ENCODE measurements around the gene FAM3D.

Gene FAM3D

DNA sequence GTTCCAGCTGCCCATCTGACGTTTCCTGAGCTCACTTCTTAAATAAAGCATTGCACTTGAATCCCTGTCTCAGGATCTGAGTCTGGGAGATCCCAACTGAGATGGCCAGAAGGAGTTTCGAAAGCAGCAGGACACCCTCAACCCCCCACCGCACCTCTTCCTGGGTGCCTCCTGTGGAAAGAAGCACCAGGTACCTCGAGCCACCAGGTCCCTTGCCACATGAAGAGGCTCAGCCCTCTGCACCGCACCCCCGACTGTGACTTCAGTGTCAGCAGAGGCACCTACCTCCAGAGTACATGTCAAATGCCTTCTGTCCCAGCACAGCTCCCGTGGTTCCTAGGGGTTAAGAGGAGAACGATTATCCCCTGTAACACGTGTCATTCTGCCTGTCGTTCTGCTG, 26.7 kb downstream of the FAM3D start:
- POLR2A ChIA-PET, result no interaction called here
- TF ChIP-seq, protein P1, sequence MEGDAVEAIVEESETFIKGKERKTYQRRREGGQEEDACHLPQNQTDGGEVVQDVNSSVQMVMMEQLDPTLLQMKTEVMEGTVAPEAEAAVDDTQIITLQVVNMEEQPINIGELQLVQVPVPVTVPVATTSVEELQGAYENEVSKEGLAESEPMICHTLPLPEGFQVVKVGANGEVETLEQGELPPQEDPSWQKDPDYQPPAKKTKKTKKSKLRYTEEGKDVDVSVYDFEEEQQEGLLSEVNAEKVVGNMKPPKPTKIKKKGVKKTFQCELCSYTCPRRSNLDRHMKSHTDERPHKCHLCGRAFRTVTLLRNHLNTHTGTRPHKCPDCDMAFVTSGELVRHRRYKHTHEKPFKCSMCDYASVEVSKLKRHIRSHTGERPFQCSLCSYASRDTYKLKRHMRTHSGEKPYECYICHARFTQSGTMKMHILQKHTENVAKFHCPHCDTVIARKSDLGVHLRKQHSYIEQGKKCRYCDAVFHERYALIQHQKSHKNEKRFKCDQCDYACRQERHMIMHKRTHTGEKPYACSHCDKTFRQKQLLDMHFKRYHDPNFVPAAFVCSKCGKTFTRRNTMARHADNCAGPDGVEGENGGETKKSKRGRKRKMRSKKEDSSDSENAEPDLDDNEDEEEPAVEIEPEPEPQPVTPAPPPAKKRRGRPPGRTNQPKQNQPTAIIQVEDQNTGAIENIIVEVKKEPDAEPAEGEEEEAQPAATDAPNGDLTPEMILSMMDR (IDR thresholded peaks at IDR 0.05; ENCODE audit: control extremely low read depth, extremely low read depth, low read depth, missing control alignments), result no peak
- CTCF ChIA-PET, result interaction anchor here (1.3 to 20.1 kb wide), 10 partner anchors 11 to 674 kb away, joined by 3 to 384 read pairs (median 6); partner anchors contain the start of gene FAM107A

DNA sequence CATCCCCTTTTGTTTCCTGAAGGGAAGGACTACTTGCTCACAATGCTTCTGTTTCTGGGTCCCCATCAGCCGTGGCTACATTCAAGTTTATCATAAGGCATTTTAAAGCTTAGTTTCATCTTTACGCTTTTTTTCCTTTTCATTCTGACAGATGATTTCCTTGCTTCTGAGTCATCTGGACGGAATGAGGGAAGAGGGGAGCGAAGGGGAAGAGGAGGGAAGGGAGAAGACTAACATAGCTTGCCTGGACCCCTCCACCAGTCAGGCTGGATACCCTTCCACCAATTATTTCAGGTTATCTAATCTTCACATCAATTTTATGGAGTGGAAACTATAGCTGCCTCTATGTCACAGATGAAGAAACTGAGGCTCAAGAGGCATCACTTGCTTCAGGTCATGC, 27.6 kb downstream of the FAM3D start:
- TF ChIP-seq, protein P1 (IDR thresholded peaks at IDR 0.05; ENCODE audit: control extremely low read depth, extremely low read depth, low read depth, missing control alignments), result no peak
- ChIA-PET POLR2A (no interaction called here), CTCF (interaction anchor here (1.0 to 20.1 kb wide), 12 partner anchors 9 to 414 kb away, joined by 3 to 384 read pairs (median 4); partner anchors contain the start of gene FAM107A)
- no peak for DNase-seq (ENCODE audit: extremely low spot score)

More for the DNA sequence above, 26.7 kb downstream of the FAM3D start:
- DNase-seq (ENCODE audit: extremely low spot score), result no peak

DNA sequence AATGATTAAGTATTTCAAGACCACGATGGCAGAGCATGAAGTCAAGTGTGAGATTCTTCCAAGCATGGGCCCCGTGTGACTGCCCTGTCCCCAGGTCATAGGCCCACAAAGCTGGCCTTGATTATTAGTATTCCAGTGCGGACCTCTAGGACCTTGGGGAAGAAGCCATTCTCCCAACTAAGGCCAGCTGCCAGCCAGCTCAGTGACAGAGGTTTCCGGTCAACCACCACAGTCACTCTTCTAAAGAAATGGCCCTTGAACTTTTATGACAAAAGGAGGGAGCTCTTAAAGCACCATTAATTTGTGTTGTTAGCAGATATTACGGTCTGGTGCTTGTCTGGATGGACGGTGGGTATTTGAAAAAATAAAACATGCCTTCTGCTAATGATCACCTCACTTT, 28.0 kb downstream of the FAM3D start:
- POLR2A ChIA-PET, result no interaction called here
- DNase-seq (ENCODE audit: extremely low spot score), result no peak
- CTCF ChIA-PET, result interaction anchor here (1.0 to 20.1 kb wide), 10 partner anchors 10 to 415 kb away, joined by 3 to 384 read pairs (median 4); partner anchors contain the start of gene FAM107A
- TF ChIP-seq, protein P1 (IDR thresholded peaks at IDR 0.05; ENCODE audit: control extremely low read depth, extremely low read depth, low read depth, missing control alignments), result no peak

DNA sequence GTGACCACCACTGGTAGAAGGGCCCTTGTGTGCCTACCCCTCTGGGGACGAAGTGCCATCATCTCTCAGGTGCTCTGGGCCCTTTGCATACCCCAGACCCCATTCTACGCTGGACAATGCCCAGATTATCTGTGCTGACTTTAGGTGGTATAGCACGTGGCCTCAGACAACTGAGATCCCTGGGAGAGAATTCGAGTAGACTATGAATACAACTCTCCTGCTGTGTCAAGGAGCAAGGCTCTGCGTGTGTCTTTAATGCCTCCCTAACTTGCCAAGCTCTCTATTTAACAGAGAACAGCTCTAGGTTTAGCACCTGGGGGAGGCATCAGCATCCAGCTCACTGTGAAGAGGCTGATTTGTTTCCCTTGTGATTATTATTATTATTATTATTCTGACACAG, 29.1 kb downstream of the FAM3D start:
- TF ChIP-seq, protein P1 (IDR thresholded peaks at IDR 0.05; ENCODE audit: control extremely low read depth, extremely low read depth, low read depth, missing control alignments), result no peak
- CTCF ChIA-PET, result interaction anchor here (0.7 to 20.1 kb wide), 3 partner anchors 24 to 676 kb away, joined by 3 to 384 read pairs (median 3); partner anchors contain the start of gene FAM107A
- POLR2A ChIA-PET, result no interaction called here
- no peak for DNase-seq (ENCODE audit: extremely low spot score)

DNA sequence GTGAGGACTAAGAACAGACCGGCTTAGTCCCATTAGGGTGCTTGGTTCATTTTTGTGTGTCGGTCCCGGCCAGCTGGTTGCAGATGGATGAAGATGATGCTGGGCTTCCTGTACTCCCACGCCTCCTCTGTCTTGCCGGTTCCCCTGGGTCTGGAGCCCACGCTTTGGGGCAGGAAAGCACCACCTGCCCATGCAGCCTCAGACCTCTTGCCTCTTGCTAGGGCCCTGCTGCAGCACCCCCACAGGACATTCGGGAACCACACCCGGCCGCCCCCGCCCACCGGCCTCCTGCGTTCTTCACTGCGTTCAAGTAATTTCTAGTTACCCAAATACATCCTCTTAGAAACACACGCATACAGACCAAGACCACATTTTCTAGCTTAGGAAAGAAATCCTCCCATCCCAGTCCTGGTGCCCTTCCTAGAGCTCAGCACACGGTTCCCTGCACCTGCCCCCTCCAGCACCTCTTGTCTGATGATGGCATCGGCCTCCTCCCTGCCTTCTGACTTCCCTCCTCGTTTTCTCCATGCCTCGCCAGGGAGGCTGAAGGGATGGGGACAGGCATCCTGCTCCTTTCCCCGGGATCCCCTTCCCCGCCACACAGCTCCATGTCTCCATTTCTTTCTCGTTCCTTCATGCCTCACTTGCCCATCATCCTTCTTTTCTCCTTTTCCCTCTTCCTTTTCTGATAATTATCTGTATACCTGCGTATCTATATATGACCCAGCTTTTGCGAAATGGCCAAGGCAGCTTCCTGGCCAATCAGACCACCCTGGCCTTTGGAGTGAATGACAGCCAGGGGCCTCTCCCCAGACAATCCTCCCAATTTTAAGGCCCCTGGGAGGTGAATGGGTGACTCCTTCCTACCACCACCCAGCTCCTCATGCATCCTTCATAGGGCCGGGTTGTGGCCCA, 30.9 kb downstream of the FAM3D start:
- no peak for DNase-seq (ENCODE audit: extremely low spot score)
- ChIA-PET CTCF (interaction anchor here (20.1 kb wide), 1 partner anchor 70 kb away, joined by 384 read pairs; the partner anchor contains the start of gene FAM107A), POLR2A (no interaction called here)
- TF ChIP-seq, protein P1 (IDR thresholded peaks at IDR 0.05; ENCODE audit: control extremely low read depth, extremely low read depth, low read depth, missing control alignments), result no peak

DNA sequence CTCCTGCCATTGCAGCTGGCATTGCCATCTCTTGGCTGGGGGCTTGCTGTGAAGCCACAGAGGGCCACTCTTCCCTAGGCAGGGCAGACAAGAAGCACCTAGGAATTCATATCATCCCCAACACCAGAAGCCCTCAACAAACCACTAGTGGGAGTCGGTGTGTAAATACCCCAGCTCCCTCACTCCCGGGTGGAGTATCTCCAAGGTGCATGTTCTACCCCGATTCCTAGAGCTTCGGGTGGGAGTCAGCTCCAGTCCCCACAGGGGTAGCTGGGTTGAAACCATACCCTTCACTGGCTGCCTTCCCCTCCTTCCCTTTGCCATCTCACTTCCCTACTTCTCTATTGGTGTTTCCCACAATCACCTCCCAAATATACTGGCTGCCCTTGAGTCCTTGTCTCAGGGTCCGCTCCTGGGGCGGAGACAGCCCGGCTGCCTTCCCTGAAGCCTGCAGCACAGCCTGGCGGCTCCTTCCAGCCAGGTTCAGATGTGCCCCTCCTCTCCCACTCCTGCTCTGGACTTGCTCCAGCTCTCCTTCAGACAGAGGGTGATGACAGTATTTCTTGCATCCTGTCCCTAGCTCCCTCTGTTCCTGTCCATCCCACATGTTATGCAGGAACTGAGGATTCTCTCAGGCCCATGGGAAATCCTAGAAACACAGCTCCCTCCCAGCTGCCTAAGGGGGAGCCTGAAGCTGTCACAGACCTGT, 33.3 kb downstream of the FAM3D start:
- POLR2A ChIA-PET, result no interaction called here
- TF ChIP-seq, protein P1 (IDR thresholded peaks at IDR 0.05; ENCODE audit: control extremely low read depth, extremely low read depth, low read depth, missing control alignments), result no peak
- no peak for DNase-seq (ENCODE audit: extremely low spot score)
- CTCF ChIA-PET, result interaction anchor here (0.7 to 20.1 kb wide), 4 partner anchors 11 to 466 kb away, joined by 3 to 384 read pairs (median 7); partner anchors contain the start of genes FAM107A, HTD2 and RPP14
